ENCODE measurements around the gene SFI1. TPM values are rescaled to one million over a fixed set of nuclear protein-coding genes. Genes with fewer than 3 reads are reported as not detected.

SFI1 gene
- total and polyA plus RNA-seq, 2 experiments from 2014 or later = 9.0 to 17.5 TPM

DNA sequence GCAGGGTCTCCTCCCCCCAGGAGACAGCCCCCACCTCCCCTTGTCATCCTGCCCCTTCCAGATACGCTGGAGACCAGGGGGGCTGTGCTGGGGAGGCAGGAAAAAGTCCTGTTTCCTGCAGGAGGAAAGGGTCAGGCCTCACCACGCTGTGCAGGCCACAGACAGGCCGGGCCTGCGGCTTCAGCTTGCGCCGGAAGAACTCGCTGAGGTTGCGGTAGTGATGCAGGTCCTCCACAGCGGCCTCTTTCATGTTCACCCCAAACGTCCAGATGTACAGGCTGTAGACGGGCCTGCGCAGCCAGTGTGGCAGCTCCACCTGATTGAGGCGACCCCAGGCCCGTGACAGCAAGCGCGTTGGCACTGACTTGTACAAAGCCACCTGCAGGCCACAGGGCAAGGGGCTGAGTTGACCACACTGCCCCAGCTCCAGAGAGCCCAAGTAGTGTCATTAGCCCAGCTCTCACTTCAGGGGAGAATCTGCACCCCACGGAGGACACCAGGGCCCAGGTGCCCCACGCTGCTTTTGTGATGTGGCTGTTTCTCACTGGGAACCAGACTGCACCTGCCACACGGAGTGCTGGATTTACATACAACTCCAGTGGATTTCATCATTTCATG is 125.3 kb downstream of the SFI1 start:
- 89 to 95% methylated on average over 18 to 19 of the region's 19 CpGs for WGBS, 2 experiments (ENCODE audit: low coverage in 1 of 2, low lambda C conversion rate in 2 of 2, missing lambda C conversion rate in 2 of 2)
- H3K9me3 ChIP-seq (ENCODE audit: low read depth) = no peaks in the 10 kb centered on the region
- H3K4me3 ChIP-seq = no peak overlapping the region
- H3K27me3 ChIP-seq (replicated peaks; ENCODE audit: insufficient read depth) = no peaks in the 10 kb centered on the region
- H3K9ac ChIP-seq = no peak overlapping the region
- no peak overlapping the region for H3K27ac ChIP-seq
- DNase-seq = no peak
- in situ Hi-C loops (cut with MboI) = no loop called here
- no peaks in the 10 kb centered on the region for H3K36me3 ChIP-seq (ENCODE audit: low read depth)
- H3K4me1 ChIP-seq (ENCODE audit: insufficient read depth) = no peaks in the 10 kb centered on the region
- no peaks in the 10 kb centered on the region for H3F3A ChIP-seq (ENCODE audit: insufficient read depth)
- TF ChIP-seq EZH2phosphoT487 (IDR thresholded peaks at IDR 0.05; ENCODE audit: insufficient read depth, low read depth) = no peak
- TF ChIP-seq EZH2 (IDR thresholded peaks at IDR 0.05; ENCODE audit: insufficient read depth, poor library complexity, severe bottlenecking) = no peak
- peaks cover 55% of the 10 kb centered on the region for H3K79me2 ChIP-seq (ENCODE audit: insufficient read depth)
- H3K4me2 ChIP-seq (ENCODE audit: unreplicated experiment) = no peak overlapping the region
- no peaks in the 10 kb centered on the region for H4K20me1 ChIP-seq (ENCODE audit: insufficient read depth)
- no peaks in the 10 kb centered on the region for H3K9me2 ChIP-seq (ENCODE audit: insufficient read depth)
- H2AFZ ChIP-seq = no peak overlapping the region

DNA sequence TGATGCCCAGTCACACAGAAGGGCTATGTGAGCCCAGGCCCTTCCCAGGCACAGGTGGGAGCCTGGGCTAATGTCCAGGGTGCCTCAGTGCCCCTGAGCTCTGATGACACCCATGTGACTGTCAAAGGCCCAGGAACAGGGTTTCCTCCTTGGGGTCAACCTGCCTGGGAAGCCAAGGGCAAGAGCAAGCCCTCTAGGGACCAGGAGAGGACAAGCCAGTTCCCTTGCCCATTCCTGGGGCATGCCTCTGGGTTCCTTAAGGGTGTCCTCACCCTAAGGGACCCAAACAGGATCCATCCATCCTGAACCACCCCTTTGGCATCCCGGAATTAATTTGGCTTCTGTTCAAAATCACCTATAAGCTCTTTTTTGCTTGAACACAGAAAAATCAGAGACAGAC is 126.6 kb downstream of the SFI1 start:
- Histone ChIP-seq H4K20me1 (ENCODE audit: insufficient read depth) (no peaks in the 10 kb centered on the region), H3K27ac (no peak overlapping the region), H3K4me2 (ENCODE audit: unreplicated experiment) (no peak overlapping the region), H3K27me3 (replicated peaks; ENCODE audit: insufficient read depth) (no peaks in the 10 kb centered on the region), H3K4me3 (no peak overlapping the region), H3K4me1 (ENCODE audit: insufficient read depth) (no peaks in the 10 kb centered on the region), H3K9ac (no peak overlapping the region), H3K36me3 (ENCODE audit: low read depth) (no peaks in the 10 kb centered on the region), H3K9me3 (ENCODE audit: low read depth) (no peaks in the 10 kb centered on the region), H3K9me2 (ENCODE audit: insufficient read depth) (no peaks in the 10 kb centered on the region), H3F3A (ENCODE audit: insufficient read depth) (no peaks in the 10 kb centered on the region), H2AFZ (no peak overlapping the region), H3K79me2 (ENCODE audit: insufficient read depth) (peaks cover 68% of the 10 kb centered on the region)
- TF ChIP-seq EZH2 (IDR thresholded peaks at IDR 0.05; ENCODE audit: insufficient read depth, poor library complexity, severe bottlenecking) (no peak), EZH2phosphoT487 (IDR thresholded peaks at IDR 0.05; ENCODE audit: insufficient read depth, low read depth) (no peak)
- 40 to 59% methylated on average over 1 of the region's 1 CpG for WGBS, 2 experiments (ENCODE audit: low coverage in 1 of 2, low lambda C conversion rate in 2 of 2, missing lambda C conversion rate in 2 of 2)
- DNase-seq = no peak
- in situ Hi-C loops (cut with MboI) = no loop called here

DNA sequence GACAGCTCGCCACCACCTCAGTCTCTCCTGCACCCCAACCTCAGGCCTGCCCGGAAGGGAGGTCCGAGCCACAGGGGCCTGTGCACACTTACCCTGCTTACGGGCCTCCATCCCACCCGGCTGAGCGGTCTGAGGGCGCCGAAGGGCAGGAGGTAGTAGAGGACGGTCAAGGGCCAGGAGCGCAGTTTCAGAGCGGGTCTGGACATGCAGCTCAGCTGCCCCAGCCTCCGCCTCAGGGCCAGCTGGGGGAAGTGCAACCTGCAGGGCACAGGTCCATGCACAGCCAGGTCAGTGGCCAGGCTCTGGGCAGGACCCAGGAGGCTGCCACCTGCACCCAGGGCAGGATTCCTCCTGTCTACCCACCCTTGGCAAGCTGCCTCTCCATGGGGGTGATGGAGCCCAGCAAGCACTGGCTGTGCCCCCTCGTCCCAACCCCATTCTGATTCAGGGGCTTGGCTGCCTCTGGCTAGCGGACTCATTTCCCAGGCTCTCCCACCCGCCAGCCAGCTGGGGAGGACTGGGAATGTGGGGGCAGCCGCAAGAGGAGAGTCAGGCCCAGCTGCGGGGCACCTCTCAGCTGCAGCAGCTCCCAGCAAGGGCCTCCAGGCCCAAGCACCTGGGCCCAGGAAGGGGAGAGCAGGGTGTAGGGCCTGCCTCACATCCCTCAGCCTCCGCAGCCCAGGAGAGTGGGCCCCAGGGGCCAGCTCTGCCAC is 127.4 kb downstream of the SFI1 start:
- in situ Hi-C loops (cut with MboI) = no loop called here
- DNase-seq = no peak
- no peaks in the 10 kb centered on the region for H3K36me3 ChIP-seq (ENCODE audit: low read depth)
- no peak overlapping the region for H3K4me2 ChIP-seq (ENCODE audit: unreplicated experiment)
- H3K4me1 ChIP-seq (ENCODE audit: insufficient read depth) = no peaks in the 10 kb centered on the region
- 95 to 96% methylated on average over 18 of the region's 18 CpGs for WGBS, 2 experiments (ENCODE audit: low coverage in 1 of 2, low lambda C conversion rate in 2 of 2, missing lambda C conversion rate in 2 of 2)
- no peak overlapping the region for H3K27ac ChIP-seq
- no peaks in the 10 kb centered on the region for H3F3A ChIP-seq (ENCODE audit: insufficient read depth)
- no peaks in the 10 kb centered on the region for H3K9me2 ChIP-seq (ENCODE audit: insufficient read depth)
- peaks cover 76% of the 10 kb centered on the region for H3K79me2 ChIP-seq (ENCODE audit: insufficient read depth)
- H3K9ac ChIP-seq = no peak overlapping the region
- no peak overlapping the region for H3K4me3 ChIP-seq
- no peaks in the 10 kb centered on the region for H4K20me1 ChIP-seq (ENCODE audit: insufficient read depth)
- TF ChIP-seq EZH2 (IDR thresholded peaks at IDR 0.05; ENCODE audit: insufficient read depth, poor library complexity, severe bottlenecking) (no peak), EZH2phosphoT487 (IDR thresholded peaks at IDR 0.05; ENCODE audit: insufficient read depth, low read depth) (no peak)
- H2AFZ ChIP-seq = no peak overlapping the region
- no peaks in the 10 kb centered on the region for H3K9me3 ChIP-seq (ENCODE audit: low read depth)
- H3K27me3 ChIP-seq (replicated peaks; ENCODE audit: insufficient read depth) = no peaks in the 10 kb centered on the region

DNA sequence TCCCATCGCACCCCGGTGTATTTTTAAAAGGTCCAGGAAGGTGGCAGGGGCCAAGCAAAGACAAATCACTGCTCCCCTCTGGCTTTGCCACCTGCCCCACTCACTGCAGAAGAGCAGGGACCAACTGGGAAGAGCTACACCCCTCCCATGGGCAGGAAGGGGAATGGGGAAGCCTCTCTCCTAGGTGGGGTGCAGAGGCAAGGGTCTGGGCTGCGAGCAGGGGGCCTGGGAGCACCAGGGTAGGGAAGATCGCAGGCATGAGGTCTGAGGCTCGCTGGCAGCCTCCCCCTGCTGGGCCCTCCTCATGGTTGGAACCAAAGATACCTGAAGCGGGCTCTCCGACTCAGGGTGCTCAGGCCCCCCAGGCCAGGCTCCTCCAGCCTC is 128.9 kb downstream of the SFI1 start:
- H3K4me3 ChIP-seq = no peak overlapping the region
- H3K4me1 ChIP-seq (ENCODE audit: insufficient read depth) = no peaks in the 10 kb centered on the region
- no peaks in the 10 kb centered on the region for H3F3A ChIP-seq (ENCODE audit: insufficient read depth)
- DNase-seq = no peak
- no peak overlapping the region for H3K27ac ChIP-seq
- H3K79me2 ChIP-seq (ENCODE audit: insufficient read depth) = peaks cover 89% of the 10 kb centered on the region
- H3K9me2 ChIP-seq (ENCODE audit: insufficient read depth) = no peaks in the 10 kb centered on the region
- H3K4me2 ChIP-seq (ENCODE audit: unreplicated experiment) = no peak overlapping the region
- TF ChIP-seq EZH2 (IDR thresholded peaks at IDR 0.05; ENCODE audit: insufficient read depth, poor library complexity, severe bottlenecking) = no peak
- no peak for TF ChIP-seq EZH2phosphoT487 (IDR thresholded peaks at IDR 0.05; ENCODE audit: insufficient read depth, low read depth)
- 90 to 95% methylated on average over 7 of the region's 7 CpGs for WGBS, 2 experiments (ENCODE audit: low coverage in 1 of 2, low lambda C conversion rate in 2 of 2, missing lambda C conversion rate in 2 of 2)
- H3K9me3 ChIP-seq (ENCODE audit: low read depth) = no peaks in the 10 kb centered on the region
- H3K27me3 ChIP-seq (replicated peaks; ENCODE audit: insufficient read depth) = no peaks in the 10 kb centered on the region
- in situ Hi-C loops (cut with MboI) = no loop called here
- H2AFZ ChIP-seq = no peak overlapping the region
- H4K20me1 ChIP-seq (ENCODE audit: insufficient read depth) = no peaks in the 10 kb centered on the region
- H3K9ac ChIP-seq = no peak overlapping the region
- no peaks in the 10 kb centered on the region for H3K36me3 ChIP-seq (ENCODE audit: low read depth)
